Skin epidermis (tissue), 12 donors: ENCODE measurements around the gene CCDC169.
"Not testable (repeated sequence)": the region's sequence is repeated elsewhere in the genome, so short reads cannot be mapped to it uniquely, and the experiment has no call there.

Source experiments
- H3K27ac ChIP-seq, 21 experiments: fragments of 200-600 bp; sonication (generic) in 11 of 21; one replicate each; pipeline ENCODE4 v1.5.0; 2020; ENCODE audit warnings: mild to moderate bottlenecking in 3 of 21, inconsistent platforms in 2 of 21, moderate library complexity in 2 of 21
- H3K4me3 ChIP-seq, 7 experiments: fragments of 200-600 bp; sonication (generic) in 2 of 7; one replicate each; pipeline ENCODE4 v1.5.0; 2020; ENCODE audit warnings: inconsistent platforms in 2 of 7, mild to moderate bottlenecking in 2 of 7, moderate library complexity in 1 of 7

The CCDC169 gene

DNA sequence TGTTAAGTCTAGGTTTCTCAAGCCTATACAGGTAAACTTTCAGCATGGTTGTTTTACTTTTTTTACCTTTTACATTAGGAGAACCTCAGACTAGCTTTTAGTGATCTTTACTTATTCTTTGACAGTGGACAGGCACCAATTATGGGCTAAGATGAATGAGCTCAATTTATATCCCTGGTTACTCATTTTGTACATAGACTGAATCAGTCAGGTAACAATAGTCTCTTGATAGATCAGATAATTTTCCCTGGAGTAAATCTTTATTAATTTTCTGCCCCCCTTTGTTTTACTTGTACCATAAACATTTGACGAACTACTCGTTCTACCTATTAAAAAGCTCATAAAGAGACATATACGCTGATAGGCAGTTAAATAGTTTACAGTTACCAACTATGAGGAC is 25.8 kb upstream of the CCDC169 start:
- H3K4me3 ChIP-seq, result no peak overlapping the region
- no peak overlapping the region for H3K27ac ChIP-seq

DNA sequence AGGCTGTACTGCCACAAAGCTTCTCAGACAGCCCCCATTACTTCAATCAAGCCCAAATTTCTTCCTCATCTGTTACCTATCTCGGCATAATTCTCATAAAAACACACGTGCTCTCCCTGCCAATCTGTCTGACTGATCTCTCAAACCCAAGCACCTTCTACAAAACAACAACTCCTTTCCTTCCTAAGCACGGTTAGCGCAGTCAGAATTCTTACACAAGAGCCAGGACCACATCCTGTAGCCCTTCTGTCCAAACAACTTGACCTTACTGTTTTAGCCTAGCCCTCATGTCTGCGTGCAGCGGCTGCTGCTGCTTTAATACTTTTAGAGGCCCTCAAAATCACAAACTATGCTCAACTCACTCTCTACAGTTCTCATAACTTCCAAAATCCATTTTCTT is 22.2 kb upstream of the CCDC169 start:
- H3K4me3 ChIP-seq, H3K27ac ChIP-seq: not testable (repeated sequence)

GRCh38 chr13:36313047-36313969 is 15.7 kb upstream of the CCDC169 start:
- H3K4me3 ChIP-seq, result no peak overlapping the region
- H3K27ac ChIP-seq, result no peak overlapping the region

- no peak overlapping the region for H3K27ac ChIP-seq
- no peak overlapping the region for H3K4me3 ChIP-seq
These were observed 12.9 kb upstream of the CCDC169 start for GRCh38 chr13:36310417-36311108.

DNA sequence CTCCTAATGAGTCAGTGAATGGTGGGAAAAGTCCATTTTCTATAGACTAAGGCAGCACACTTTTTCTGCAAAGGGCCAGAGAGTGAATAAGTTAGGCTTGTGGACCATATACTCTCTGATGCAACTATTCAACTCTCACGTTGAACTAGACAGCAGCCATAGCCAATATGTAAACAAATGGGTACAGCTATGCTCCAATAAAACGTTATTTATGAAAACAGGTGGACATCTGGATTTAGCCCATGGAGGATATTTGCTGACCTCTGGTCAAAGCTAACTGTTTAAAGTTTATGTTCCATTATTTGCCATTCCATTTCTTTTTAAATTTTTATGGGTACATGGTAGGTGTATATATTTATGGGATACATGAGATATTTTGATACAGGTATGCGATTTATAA is 4.7 kb upstream of the CCDC169 start:
- no peak overlapping the region for H3K4me3 ChIP-seq
- no peak overlapping the region for H3K27ac ChIP-seq

- not testable (repeated sequence) for H3K27ac ChIP-seq, H3K4me3 ChIP-seq
These were observed 1.9 kb upstream of the CCDC169 start for GRCh38 chr13:36299469-36299868.

DNA sequence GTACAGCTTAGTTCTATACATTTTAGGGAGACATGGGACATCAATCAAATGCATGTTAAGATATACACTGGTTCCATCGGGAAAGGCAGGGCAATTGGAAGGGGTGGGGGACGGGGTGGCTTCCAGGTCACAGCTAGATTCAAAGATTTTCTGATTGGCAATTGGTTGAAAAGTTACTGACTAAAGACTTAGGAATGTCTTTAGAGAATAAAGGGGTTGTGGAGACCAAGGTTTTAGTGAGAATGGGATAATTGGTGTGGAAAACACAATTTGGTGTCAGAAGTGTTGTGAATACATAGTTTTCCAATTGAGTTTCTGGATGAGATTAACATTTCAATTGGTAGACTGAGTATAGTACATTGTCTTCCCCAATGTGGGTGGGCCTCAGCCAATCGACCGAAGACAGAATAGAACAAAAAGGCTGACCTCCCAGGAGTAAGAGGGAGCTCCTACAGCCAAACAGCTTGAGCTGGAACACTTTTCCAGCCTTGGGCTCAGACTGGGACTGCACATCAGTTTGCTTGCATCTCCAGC is 988 bp upstream of the CCDC169 start:
- H3K27ac ChIP-seq, result peak overlapping the region in 2 of 21 experiments; percentile 39 to 47
- peak overlapping the region in 2 of 7 experiments; percentile 49 to 57 for H3K4me3 ChIP-seq

GRCh38 chr13:36294096-36294495 is 3.5 kb downstream of the CCDC169 start:
- Histone ChIP-seq H3K27ac (no peak overlapping the region), H3K4me3 (no peak overlapping the region)

DNA sequence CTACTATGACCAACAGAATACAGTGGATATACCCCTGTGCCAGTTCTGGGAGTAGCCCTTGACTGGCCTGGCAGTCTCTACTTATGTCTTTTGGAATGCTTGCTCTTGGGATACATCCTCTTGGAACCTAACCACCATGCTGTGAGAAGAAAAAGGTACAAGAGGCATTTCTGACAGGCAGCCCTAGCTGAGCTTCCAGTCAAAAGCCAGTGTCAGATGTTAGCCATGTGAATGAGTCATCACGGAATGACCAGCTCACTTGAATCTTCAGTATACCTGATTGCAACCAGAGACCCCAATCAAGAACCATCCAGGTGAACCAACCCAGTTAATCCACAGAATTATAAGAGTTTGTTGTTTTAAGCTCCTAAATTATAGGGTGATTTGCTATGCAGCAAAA is 4.1 kb downstream of the CCDC169 start:
- H3K27ac ChIP-seq, result no peak overlapping the region
- no peak overlapping the region for H3K4me3 ChIP-seq

GRCh38 chr13:36288794-36289391 is 8.7 kb downstream of the CCDC169 start:
- Histone ChIP-seq H3K27ac (no peak overlapping the region), H3K4me3 (no peak overlapping the region)

DNA sequence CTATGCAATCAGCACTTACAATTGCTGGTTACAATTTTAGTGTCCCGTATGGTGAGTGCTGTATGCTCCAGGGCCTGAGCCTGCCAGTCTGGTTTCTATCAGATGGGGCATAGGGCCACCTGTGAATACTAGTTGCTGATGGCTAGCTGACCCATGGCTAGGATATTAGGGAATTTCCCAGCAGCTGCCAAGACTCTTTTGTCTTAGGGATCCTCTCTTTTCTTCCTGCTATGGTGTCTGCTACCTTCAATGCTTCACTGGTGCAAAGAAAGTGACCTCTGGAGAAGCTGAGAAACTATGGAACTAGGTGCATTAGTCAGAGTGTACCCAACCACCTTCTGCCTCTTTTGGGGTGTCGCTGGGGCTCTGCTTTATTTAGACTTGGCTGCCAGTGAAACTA is 11.6 kb downstream of the CCDC169 start:
- Histone ChIP-seq H3K27ac (no peak overlapping the region), H3K4me3 (no peak overlapping the region)

- Histone ChIP-seq H3K27ac (no peak overlapping the region), H3K4me3 (no peak overlapping the region)
These were observed 14.7 kb downstream of the CCDC169 start for GRCh38 chr13:36282821-36283432.

DNA sequence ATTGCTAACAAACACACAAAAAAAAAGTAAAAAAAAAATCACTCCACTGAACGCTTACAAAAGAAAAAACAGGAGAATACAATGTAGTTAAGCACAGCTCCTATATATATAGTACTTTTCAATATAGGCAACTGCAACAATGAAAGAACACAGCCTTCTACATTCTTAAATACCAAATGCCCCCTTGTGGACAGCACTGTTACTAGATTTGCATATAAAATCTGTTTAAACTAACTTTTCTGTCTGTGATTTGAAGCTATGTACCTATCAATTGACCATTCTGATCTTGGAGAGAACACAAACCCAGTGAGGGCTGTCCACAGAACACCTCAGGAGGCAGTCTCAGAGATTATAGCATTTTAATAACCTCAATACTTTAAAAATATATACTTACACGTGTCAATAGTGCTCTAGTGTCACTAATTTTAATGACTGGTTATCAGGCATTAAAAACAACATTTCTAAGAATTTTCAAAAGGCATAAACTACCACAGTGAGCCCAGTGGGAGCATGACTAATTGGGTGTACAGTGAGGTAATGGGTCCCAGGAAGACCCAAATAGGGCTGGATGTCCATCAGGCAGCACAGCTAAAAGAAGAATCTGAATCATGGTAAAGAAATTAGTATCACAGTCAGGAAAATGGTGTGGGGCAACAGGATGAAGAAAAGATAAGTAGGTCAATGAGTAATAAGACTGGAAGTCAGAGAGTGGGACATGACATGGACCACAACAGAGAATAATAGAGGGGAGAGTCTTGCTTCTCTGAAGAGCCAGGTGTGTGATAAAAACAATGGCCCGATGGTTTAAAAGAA is 22.2 kb downstream of the CCDC169 start:
- Histone ChIP-seq H3K27ac (no peak overlapping the region), H3K4me3 (no peak overlapping the region)

DNA sequence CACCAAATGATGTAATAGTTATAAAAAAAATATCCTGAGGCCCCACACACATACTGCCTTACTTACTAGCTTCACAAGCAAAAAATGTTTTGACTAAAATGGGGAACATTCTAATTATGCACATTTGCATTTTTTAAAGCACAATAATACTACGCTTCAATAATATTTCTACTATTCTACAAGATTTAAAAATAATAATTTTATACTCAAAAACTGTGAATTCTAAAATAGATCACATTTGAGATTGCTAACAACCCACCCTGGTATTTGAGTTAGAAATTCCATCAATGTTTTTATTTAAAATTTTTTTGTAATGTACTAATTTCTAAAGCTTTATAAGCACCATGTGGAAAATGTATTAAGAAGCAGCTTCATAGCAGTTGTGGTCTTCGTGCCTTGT is 24.2 kb downstream of the CCDC169 start:
- Histone ChIP-seq H3K27ac (no peak overlapping the region), H3K4me3 (no peak overlapping the region)

GRCh38 chr13:36261976-36262375 is 35.6 kb downstream of the CCDC169 start:
- no peak overlapping the region for H3K4me3 ChIP-seq
- no peak overlapping the region for H3K27ac ChIP-seq

DNA sequence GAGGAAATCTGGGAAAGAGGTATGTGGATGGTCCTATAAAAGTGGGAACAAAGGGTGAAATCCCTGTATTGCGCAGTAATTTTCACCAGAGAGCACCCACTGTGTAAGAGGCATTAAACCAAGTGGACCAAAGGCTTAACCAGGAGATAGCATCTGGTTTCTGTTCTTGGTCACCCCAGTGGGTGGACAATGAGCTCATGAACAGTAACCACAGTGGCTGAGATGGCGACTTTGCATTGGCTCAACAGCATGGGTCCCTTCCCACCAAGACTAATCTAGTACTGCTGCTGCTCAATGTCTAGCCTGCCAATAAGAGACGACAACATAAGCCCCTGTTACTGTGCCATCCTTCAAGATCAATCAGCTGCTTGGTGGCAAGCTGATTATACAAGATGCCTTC is 36.6 kb downstream of the CCDC169 start:
- Histone ChIP-seq H3K4me3 (no peak overlapping the region), H3K27ac (no peak overlapping the region)

DNA sequence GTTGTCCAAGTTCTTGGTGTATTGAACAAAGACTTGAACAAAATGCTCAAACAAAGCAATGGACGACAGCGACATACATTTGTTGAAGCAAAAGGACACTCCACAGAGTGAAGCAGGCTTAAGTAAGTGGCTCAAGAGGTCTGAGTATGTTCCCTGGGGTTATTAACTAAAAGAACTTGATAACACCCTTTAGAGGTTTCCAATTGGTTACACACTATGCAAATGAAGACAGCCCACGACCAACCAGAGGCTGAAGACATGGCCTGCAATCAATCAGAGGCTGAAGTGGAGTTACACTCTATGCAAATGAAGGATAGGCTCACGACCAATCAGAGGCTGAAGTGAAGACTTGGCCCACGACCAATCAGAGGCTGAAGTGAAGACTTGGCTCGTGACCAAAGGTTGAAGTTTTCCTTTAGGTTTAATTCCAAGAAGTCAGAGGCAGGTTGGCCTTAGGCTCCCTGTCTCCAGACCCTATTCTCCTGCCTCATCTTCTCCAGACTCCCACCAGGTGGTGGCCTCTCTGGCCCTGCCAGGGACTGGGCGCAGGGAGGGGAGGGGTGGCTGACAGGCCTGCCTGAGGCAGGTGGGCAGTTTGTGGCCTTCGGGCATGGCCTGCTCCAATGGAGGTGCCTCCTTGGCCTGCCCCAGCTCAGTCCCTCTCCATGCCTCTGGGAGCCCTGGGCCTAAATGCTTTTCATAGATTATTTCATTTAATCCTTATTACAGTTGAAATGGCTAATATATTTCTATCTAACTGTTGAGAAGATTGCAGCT is 38.1 kb downstream of the CCDC169 start:
- Histone ChIP-seq H3K27ac (no peak overlapping the region), H3K4me3 (no peak overlapping the region)

DNA sequence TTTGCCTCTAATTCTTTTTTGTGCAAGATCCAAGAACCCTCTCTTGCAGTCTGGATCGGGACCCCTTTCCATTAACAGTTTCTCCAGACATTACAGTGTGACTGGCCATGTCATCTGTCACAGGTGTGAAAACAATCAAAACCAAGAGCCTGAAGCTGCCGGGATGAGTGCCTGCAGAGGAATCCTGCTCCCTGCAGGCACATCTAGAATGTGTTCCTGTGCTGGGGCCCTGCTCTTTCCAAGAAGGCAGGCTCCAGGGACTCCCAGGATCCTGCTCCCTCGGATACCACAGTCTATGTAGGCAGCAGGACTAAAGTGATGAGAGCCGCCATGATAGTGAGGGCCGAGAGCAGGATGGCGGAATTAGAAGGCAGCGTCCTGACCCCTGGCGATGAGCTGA is 38.8 kb downstream of the CCDC169 start:
- Histone ChIP-seq H3K4me3 (no peak overlapping the region), H3K27ac (no peak overlapping the region)

DNA sequence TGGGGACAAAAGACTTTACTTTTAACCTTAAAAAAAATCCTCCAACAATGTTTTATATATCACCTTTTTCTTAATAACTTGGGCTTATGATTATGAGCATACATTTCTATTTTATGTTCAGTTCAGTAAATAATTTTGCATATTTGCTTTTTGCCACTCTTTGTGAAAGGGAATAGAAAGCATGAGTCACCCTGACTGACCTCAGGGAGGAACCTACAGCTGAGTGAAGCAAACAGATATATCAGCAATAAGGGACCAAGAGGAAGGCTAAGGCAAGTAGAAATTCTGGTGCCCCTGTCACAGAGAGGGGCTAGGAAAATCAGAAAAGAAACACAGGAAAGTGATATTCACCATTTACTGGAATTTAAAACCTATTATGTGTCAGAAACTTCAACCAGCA is 46.1 kb downstream of the CCDC169 start:
- H3K4me3 ChIP-seq, result no peak overlapping the region
- H3K27ac ChIP-seq, result no peak overlapping the region
